SK-N-SH (cell line): Measurements from ENCODE around the gene PARN. TPM values are rescaled to one million over a fixed set of nuclear protein-coding genes. Genes with fewer than 3 reads are reported as not detected.

Experiments used
- CTCF ChIA-PET: fragments of 300-600, 350-600 bp; formaldehyde crosslinking; extraction: SDS; loops from one replicate; lab custom pipeline; 2021; lab: Yijun Ruan, JAX
- POLR2A ChIA-PET: fragments of 350-600 bp; sonication (Branson Sonifier 250); formaldehyde crosslinking; extraction: SDS; loops from one replicate; lab custom pipeline; 2020; ENCODE audit warnings: antibody characterized with exemption, inconsistent platforms; lab: Yijun Ruan, JAX
- DNase-seq: peaks from one replicate; pipeline ENCODE4 v3.0.0; 2012
- H2AFZ ChIP-seq: fragments of 200-600 bp; sonication (generic); 2 replicates; pipeline ENCODE4 v1.8.1; 2016; ENCODE audit warnings: antibody characterized with exemption, mild to moderate bottlenecking, low read depth
- H3F3A ChIP-seq: fragments of 200-600 bp; sonication (generic); replicated peaks from 2 replicates; pipeline ENCODE3; 2016; ENCODE audit warnings: antibody characterized with exemption, mild to moderate bottlenecking; ENCODE audit not compliant: insufficient read depth
- H3K27ac ChIP-seq, 2 experiments: fragments of 200-500 bp in 1 of 2; fragments of 200-600 bp in 1 of 2; sonication (Bioruptor generic) in 1 of 2; sonication (generic), shearing (Covaris generic) in 1 of 2; 2 replicates each; pipeline versions ENCODE4 v1.5.1 to v1.6.1; 2014 to 2016; ENCODE audit warnings: low read depth in 2 of 2, inconsistent platforms in 1 of 2, low read length in 1 of 2, mild to moderate bottlenecking in 1 of 2, mixed read lengths in 1 of 2
- H3K27me3 ChIP-seq: fragments of 200-600 bp; sonication (generic), shearing (Covaris generic); 2 replicates; pipeline ENCODE4 v1.6.1; 2016; ENCODE audit warnings: mixed run types; ENCODE audit not compliant: insufficient read depth
- H3K36me3 ChIP-seq, 2 experiments: fragments of 200-500 bp in 1 of 2; fragments of 200-600 bp in 1 of 2; sonication (Bioruptor generic) in 1 of 2; sonication (generic) in 1 of 2; replicated peaks in 1 of 2; 2 replicates each; pipeline versions ENCODE3 to v1.5.1; 2014 to 2016; ENCODE audit warnings: low read length in 1 of 2, mild to moderate bottlenecking in 1 of 2; ENCODE audit not compliant: insufficient read depth in 2 of 2, control insufficient read depth in 1 of 2
- H3K4me1 ChIP-seq, 2 experiments: fragments of 200-500 bp in 1 of 2; fragments of 200-600 bp in 1 of 2; sonication (Bioruptor generic) in 1 of 2; sonication (generic), shearing (Covaris generic) in 1 of 2; 2 replicates each; pipeline versions ENCODE4 v1.5.1 to v1.6.1; 2014 to 2016; ENCODE audit warnings: low read depth in 1 of 2, low read length in 1 of 2, mixed run types in 1 of 2; ENCODE audit not compliant: insufficient read depth in 2 of 2, control insufficient read depth in 1 of 2
- H3K4me2 ChIP-seq: fragments of 200-600 bp; sonication (generic), shearing (Covaris generic); 2 replicates; pipeline ENCODE4 v1.6.1; 2017; ENCODE audit warnings: mixed run types
- H3K4me3 ChIP-seq, 2 experiments: fragments of 200-500 bp in 1 of 2; fragments of 200-600 bp in 1 of 2; sonication (Bioruptor generic) in 1 of 2; sonication (generic), shearing (Covaris generic) in 1 of 2; 2 replicates each; pipeline versions ENCODE4 v1.5.1 to v1.8.1; 2014 to 2016; ENCODE audit warnings: low read depth in 2 of 2, inconsistent platforms in 1 of 2, low read length in 1 of 2, mild to moderate bottlenecking in 1 of 2, mixed read lengths in 1 of 2, moderate library complexity in 1 of 2
- H3K79me2 ChIP-seq: fragments of 200-600 bp; sonication (generic); 2 replicates; pipeline ENCODE4 v1.8.1; 2017; ENCODE audit warnings: mild to moderate bottlenecking; ENCODE audit not compliant: insufficient read depth
- H3K9ac ChIP-seq: fragments of 200-600 bp; sonication (generic); 2 replicates; pipeline ENCODE4 v1.6.1; 2017; ENCODE audit warnings: mixed run types
- H3K9me2 ChIP-seq: fragments of 200-600 bp; sonication (generic); 2 replicates; pipeline ENCODE4 v1.6.1; 2017; ENCODE audit warnings: mixed run types
- H3K9me3 ChIP-seq: fragments of 200-600 bp; sonication (generic); 2 replicates; pipeline ENCODE4 v1.6.1; 2017; ENCODE audit warnings: mixed run types, mild to moderate bottlenecking, moderate library complexity
- H4K20me1 ChIP-seq: fragments of 200-600 bp; sonication (generic); 2 replicates; pipeline ENCODE4 v1.6.1; 2017; ENCODE audit warnings: mild to moderate bottlenecking, mixed run types; ENCODE audit not compliant: insufficient read depth
- ELF1 ChIP-seq: IDR thresholded peaks from 2 replicates; pipeline ENCODE4 v1.4.0; 2012
- EP300 ChIP-seq, 2 experiments: IDR thresholded peaks; 2 replicates each; pipeline versions ENCODE4 v1.4.0 to v1.6.1; 2012; ENCODE audit warnings: borderline replicate concordance in 1 of 2, low read depth in 1 of 2, low read length in 1 of 2
- EZH2phosphoT487 ChIP-seq: fragments of 200-600 bp; sonication (generic); IDR thresholded peaks from 2 replicates; pipeline ENCODE4 v1.6.1; 2017; ENCODE audit warnings: low read depth, mixed run types, mild to moderate bottlenecking, antibody characterized with exemption, moderate library complexity, borderline replicate concordance
- FOSL2 ChIP-seq: IDR thresholded peaks from 2 replicates; pipeline ENCODE4 v1.4.0; 2012; ENCODE audit warnings: low read depth, mild to moderate bottlenecking, moderate library complexity, borderline replicate concordance
- FOXJ3 ChIP-seq: sonication (generic); formaldehyde crosslinking; IDR thresholded peaks from 2 replicates; pipeline ENCODE4 v1.5.1; 2020; ENCODE audit warnings: mild to moderate bottlenecking, missing genetic modification reagents
- FOXM1 ChIP-seq: IDR thresholded peaks from 2 replicates; pipeline ENCODE4 v1.4.0; 2012; ENCODE audit warnings: low read depth, mild to moderate bottlenecking
- GABPA ChIP-seq: IDR thresholded peaks from 2 replicates; pipeline ENCODE4 v1.4.0; 2012; ENCODE audit warnings: low read depth, mild to moderate bottlenecking
- JUND ChIP-seq: IDR thresholded peaks from 2 replicates; pipeline ENCODE4 v1.4.0; 2012
- MAX ChIP-seq: IDR thresholded peaks from 2 replicates; pipeline ENCODE4 v1.4.0; 2012; ENCODE audit warnings: low read depth
- MEF2A ChIP-seq: IDR thresholded peaks from 2 replicates; pipeline ENCODE4 v1.4.0; 2012; ENCODE audit warnings: low read depth, borderline replicate concordance
- MXI1 ChIP-seq: IDR thresholded peaks from 2 replicates; pipeline ENCODE4 v1.6.1; 2012; ENCODE audit warnings: mild to moderate bottlenecking, low read depth, low read length, improper control_type of control experiment
- NFIC ChIP-seq: IDR thresholded peaks from 2 replicates; pipeline ENCODE4 v1.4.0; 2012; ENCODE audit warnings: borderline replicate concordance
- PBX3 ChIP-seq: IDR thresholded peaks from 2 replicates; pipeline ENCODE4; 2012
- RFX5 ChIP-seq: IDR thresholded peaks from 2 replicates; pipeline ENCODE4 v1.6.1; 2012; ENCODE audit warnings: mild to moderate bottlenecking, improper control_type of control experiment, low read length
- RXRA ChIP-seq: IDR thresholded peaks from 2 replicates; pipeline ENCODE4 v1.4.0; 2012; ENCODE audit warnings: low read depth, mild to moderate bottlenecking, borderline replicate concordance
- SIN3A ChIP-seq: IDR thresholded peaks from 2 replicates; pipeline ENCODE4 v1.6.1; 2012; ENCODE audit warnings: low read depth, mild to moderate bottlenecking, low read length, moderate library complexity, borderline replicate concordance
- TAF1 ChIP-seq: IDR thresholded peaks from 2 replicates; pipeline ENCODE4 v1.6.1; 2012; ENCODE audit warnings: low read depth, mild to moderate bottlenecking, low read length, moderate library complexity, borderline replicate concordance
- TCF12 ChIP-seq: IDR thresholded peaks from 2 replicates; pipeline ENCODE4 v1.4.0; 2012
- TEAD4 ChIP-seq: IDR thresholded peaks from 2 replicates; pipeline ENCODE4 v1.4.0; 2012; ENCODE audit warnings: mild to moderate bottlenecking, borderline replicate concordance; ENCODE audit not compliant: insufficient read depth
- USF2 ChIP-seq: fragments of 150-350 bp; IDR thresholded peaks from 2 replicates; pipeline ENCODE4 v1.6.1; 2017; ENCODE audit warnings: antibody characterized with exemption, low read length, low read depth, borderline replicate concordance
- YY1 ChIP-seq: IDR thresholded peaks from 2 replicates; pipeline ENCODE4 v1.4.0; 2012; ENCODE audit warnings: low read depth, mild to moderate bottlenecking
- WGBS: methylation state at CpG from one replicate; pipeline ENCODE4 v1.1.6; 2017; ENCODE audit warnings: low lambda C conversion rate; 5-methylcytosine and 5-hydroxymethylcytosine counted together
- polyA plus RNA-seq, 3 experiments: library from polyadenylated mRNA; depleted of rRNA; stranded (reverse); fragments of >200 nt; gene quantifications; 2 replicates each; pipeline ENCODE4 v1.2.3, GENCODE V29; 2012
- TF ChIP-seq, protein P1 (sequence below): IDR thresholded peaks from 2 replicates; pipeline ENCODE4 v1.6.1; 2012; ENCODE audit warnings: mild to moderate bottlenecking, low read depth, low read length, moderate library complexity
- TF ChIP-seq, protein P2 (sequence below): fragments of 150-350 bp; IDR thresholded peaks from 2 replicates; pipeline ENCODE4 v1.6.1; 2016; ENCODE audit warnings: mild to moderate bottlenecking, low read depth, low read length
- TF ChIP-seq, protein P3 (sequence below): IDR thresholded peaks from 2 replicates; pipeline ENCODE4 v1.4.0; 2012; ENCODE audit warnings: low read depth, borderline replicate concordance
- TF ChIP-seq, protein P4 (sequence below): IDR thresholded peaks from 2 replicates; pipeline ENCODE4 v1.4.0; 2012; ENCODE audit warnings: low read depth, borderline replicate concordance

Gene PARN
- polyA plus RNA-seq, 1 of the 3 experiments (the other 2 are of a cell fraction) = 20.5 TPM

GRCh38 chr16:14409563-14409962, 220.5 kb downstream of the PARN start:
- Histone ChIP-seq H2AFZ (no peak overlapping the region), H4K20me1 (no peaks in the 10 kb centered on the region), H3K27ac (peak overlapping the region in 1 of 2 experiments; percentile 34; a peak in 1 of 4 replicates), H3F3A (no peaks in the 10 kb centered on the region), H3K27me3 (no peaks in the 10 kb centered on the region), H3K4me3 (no peak overlapping the region), H3K9me3 (no peaks in the 10 kb centered on the region), H3K79me2 (no peaks in the 10 kb centered on the region), H3K9ac (no peak overlapping the region), H3K4me1 (no peaks in the 10 kb centered on the region), H3K4me2 (no peak overlapping the region), H3K9me2 (no peaks in the 10 kb centered on the region), H3K36me3 (no peaks in the 10 kb centered on the region)
- POLR2A ChIA-PET = no interaction called here
- CTCF ChIA-PET = no interaction called here
- no peak for DNase-seq
- WGBS = 48% methylated on average over 5 of the region's 5 CpGs
- TF ChIP-seq NFIC (peak; percentile 29; the same call in 1 of the 2 replicates), RXRA (no peak), YY1 (no peak), ELF1 (no peak), FOSL2 (peak; percentile 70), GABPA (no peak), EP300 (IDR thresholded peaks at IDR 0.05; ENCODE audit: borderline replicate concordance in 1 of 2, low read depth in 1 of 2, low read length in 1 of 2) (peak in 1 of 2 experiments; percentile 27; a peak in 1 of 4 replicates), MAX (peak; percentile 61), SIN3A (no peak), FOXJ3 (CRISPR knock-in tag) (no peak), TCF12 (peak; percentile 42; the same call in 1 of the 2 replicates), USF2 (no peak), MXI1 (no peak), FOXM1 (no peak), EZH2phosphoT487 (no peak), TEAD4 (no peak), PBX3 (peak; percentile 77), TAF1 (no peak), MEF2A (peak; percentile 30; the same call in 1 of the 2 replicates), JUND (peak; percentile 57), RFX5 (no peak)
- TF ChIP-seq, protein P1, sequence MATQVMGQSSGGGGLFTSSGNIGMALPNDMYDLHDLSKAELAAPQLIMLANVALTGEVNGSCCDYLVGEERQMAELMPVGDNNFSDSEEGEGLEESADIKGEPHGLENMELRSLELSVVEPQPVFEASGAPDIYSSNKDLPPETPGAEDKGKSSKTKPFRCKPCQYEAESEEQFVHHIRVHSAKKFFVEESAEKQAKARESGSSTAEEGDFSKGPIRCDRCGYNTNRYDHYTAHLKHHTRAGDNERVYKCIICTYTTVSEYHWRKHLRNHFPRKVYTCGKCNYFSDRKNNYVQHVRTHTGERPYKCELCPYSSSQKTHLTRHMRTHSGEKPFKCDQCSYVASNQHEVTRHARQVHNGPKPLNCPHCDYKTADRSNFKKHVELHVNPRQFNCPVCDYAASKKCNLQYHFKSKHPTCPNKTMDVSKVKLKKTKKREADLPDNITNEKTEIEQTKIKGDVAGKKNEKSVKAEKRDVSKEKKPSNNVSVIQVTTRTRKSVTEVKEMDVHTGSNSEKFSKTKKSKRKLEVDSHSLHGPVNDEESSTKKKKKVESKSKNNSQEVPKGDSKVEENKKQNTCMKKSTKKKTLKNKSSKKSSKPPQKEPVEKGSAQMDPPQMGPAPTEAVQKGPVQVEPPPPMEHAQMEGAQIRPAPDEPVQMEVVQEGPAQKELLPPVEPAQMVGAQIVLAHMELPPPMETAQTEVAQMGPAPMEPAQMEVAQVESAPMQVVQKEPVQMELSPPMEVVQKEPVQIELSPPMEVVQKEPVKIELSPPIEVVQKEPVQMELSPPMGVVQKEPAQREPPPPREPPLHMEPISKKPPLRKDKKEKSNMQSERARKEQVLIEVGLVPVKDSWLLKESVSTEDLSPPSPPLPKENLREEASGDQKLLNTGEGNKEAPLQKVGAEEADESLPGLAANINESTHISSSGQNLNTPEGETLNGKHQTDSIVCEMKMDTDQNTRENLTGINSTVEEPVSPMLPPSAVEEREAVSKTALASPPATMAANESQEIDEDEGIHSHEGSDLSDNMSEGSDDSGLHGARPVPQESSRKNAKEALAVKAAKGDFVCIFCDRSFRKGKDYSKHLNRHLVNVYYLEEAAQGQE = no peak
- TF ChIP-seq, protein P2, sequence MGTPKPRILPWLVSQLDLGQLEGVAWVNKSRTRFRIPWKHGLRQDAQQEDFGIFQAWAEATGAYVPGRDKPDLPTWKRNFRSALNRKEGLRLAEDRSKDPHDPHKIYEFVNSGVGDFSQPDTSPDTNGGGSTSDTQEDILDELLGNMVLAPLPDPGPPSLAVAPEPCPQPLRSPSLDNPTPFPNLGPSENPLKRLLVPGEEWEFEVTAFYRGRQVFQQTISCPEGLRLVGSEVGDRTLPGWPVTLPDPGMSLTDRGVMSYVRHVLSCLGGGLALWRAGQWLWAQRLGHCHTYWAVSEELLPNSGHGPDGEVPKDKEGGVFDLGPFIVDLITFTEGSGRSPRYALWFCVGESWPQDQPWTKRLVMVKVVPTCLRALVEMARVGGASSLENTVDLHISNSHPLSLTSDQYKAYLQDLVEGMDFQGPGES = no peak
- TF ChIP-seq, protein P3, sequence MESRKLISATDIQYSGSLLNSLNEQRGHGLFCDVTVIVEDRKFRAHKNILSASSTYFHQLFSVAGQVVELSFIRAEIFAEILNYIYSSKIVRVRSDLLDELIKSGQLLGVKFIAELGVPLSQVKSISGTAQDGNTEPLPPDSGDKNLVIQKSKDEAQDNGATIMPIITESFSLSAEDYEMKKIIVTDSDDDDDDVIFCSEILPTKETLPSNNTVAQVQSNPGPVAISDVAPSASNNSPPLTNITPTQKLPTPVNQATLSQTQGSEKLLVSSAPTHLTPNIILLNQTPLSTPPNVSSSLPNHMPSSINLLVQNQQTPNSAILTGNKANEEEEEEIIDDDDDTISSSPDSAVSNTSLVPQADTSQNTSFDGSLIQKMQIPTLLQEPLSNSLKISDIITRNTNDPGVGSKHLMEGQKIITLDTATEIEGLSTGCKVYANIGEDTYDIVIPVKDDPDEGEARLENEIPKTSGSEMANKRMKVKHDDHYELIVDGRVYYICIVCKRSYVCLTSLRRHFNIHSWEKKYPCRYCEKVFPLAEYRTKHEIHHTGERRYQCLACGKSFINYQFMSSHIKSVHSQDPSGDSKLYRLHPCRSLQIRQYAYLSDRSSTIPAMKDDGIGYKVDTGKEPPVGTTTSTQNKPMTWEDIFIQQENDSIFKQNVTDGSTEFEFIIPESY = no peak
- TF ChIP-seq, protein P4, sequence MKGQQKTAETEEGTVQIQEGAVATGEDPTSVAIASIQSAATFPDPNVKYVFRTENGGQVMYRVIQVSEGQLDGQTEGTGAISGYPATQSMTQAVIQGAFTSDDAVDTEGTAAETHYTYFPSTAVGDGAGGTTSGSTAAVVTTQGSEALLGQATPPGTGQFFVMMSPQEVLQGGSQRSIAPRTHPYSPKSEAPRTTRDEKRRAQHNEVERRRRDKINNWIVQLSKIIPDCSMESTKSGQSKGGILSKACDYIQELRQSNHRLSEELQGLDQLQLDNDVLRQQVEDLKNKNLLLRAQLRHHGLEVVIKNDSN = no peak
